Heart left ventricle (tissue), 13 donors: Measurements from ENCODE around the gene SRPRB.

Source experiments
- POLR2A ChIP-seq, 2 donors: fragments of 450-650 bp; IDR thresholded peaks; one replicate each; pipeline ENCODE4 v1.6.1; 2017; ENCODE audit warnings: antibody characterized with exemption in 2 of 2, mild to moderate bottlenecking in 2 of 2, moderate library complexity in 2 of 2
- TF ChIP-seq, protein P1 (sequence below), 12 donors: fragments of 200-600 bp; sonication (generic) in 4 of 12; IDR thresholded peaks; one replicate each; pipeline versions ENCODE4 v1.5.0 to v1.8.0; 2018 to 2022; ENCODE audit warnings: antibody characterized with exemption in 12 of 12, mild to moderate bottlenecking in 5 of 12
- donor health status: ischemic (EF 13 %, LVEDD 7.1; RV severe dilation, severe dysfunction).
- donor health status: DM: no; HTN: yes; CAD: no.
- donor health status: DM: no; HTN: no; CAD: no.
- donor health status: ischemic (EF 25% LVEDD 6.9; RV normal size, moderate dysfunction).
- donor health status: ischemic (EF 25% LVEDD 5.7; RV mildly dilated, moderate dysfunction).
- donor health status: ischemic (EF 35%, LVEDD 5.7; RV mildly dilated, moderate dysfunction).
- donor health status: nonischemic (EF 11% LVEDD 7.7; RV severe dilation, severe dysfunction).
- donor health status: DM: yes; HTN: yes; CAD: no.
- donor health status: PGD.
- donor health status: ischemic (EF 29% LVEDD 5.4; RV normal size, mild dysfunction).
- donor health status: nonischemic (EF 23%, LVEDD 6.1; RV moderate dilation, normal function).

DNA sequence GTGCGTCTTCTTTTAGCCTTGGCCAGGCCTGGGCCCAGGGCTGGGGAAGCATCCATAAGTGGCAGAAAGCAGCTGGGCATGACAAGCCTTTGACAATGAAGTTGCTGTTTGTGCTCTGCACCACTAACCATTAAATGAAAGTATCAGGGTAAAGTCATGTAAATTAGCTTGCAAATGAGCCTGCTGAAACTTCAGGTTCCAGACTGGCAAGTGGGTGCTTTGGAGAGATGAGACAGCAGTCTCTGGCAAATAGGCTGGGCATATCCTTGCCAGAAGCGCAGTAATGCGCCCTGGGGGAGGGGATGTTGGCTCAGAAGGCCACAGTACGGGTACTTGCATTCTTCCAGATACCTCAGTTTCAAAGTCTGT lies 49.4 kb downstream of the SRPRB start:
- TF ChIP-seq POLR2A (IDR thresholded peaks at IDR 0.05) = no peak
- TF ChIP-seq, protein P1, sequence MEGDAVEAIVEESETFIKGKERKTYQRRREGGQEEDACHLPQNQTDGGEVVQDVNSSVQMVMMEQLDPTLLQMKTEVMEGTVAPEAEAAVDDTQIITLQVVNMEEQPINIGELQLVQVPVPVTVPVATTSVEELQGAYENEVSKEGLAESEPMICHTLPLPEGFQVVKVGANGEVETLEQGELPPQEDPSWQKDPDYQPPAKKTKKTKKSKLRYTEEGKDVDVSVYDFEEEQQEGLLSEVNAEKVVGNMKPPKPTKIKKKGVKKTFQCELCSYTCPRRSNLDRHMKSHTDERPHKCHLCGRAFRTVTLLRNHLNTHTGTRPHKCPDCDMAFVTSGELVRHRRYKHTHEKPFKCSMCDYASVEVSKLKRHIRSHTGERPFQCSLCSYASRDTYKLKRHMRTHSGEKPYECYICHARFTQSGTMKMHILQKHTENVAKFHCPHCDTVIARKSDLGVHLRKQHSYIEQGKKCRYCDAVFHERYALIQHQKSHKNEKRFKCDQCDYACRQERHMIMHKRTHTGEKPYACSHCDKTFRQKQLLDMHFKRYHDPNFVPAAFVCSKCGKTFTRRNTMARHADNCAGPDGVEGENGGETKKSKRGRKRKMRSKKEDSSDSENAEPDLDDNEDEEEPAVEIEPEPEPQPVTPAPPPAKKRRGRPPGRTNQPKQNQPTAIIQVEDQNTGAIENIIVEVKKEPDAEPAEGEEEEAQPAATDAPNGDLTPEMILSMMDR (IDR thresholded peaks at IDR 0.05) = no peak
